NCI-H128 (cell line): ENCODE measurements around the gene ADM2.

Experiments
- DNase-seq: peaks from one replicate; lab custom pipeline; 2025; ENCODE audit not compliant: unreplicated experiment; lab: John Stamatoyannopoulos, UW

ADM2 gene

GRCh38 chr22:50467341-50467740, 14.0 kb upstream of the ADM2 start:
- no peak for DNase-seq

- no peak for DNase-seq
Measured at GRCh38 chr22:50467773-50468440, 13.4 kb upstream of the ADM2 start.

GRCh38 chr22:50468626-50469025, 12.7 kb upstream of the ADM2 start:
- no peak for DNase-seq

- no peak for DNase-seq
Measured at GRCh38 chr22:50469377-50470305, 11.7 kb upstream of the ADM2 start.

GRCh38 chr22:50470491-50470890, 10.9 kb upstream of the ADM2 start:
- no peak for DNase-seq

GRCh38 chr22:50471197-50471847, 10.0 kb upstream of the ADM2 start:
- DNase-seq: no peak

- no peak for DNase-seq
Measured at GRCh38 chr22:50471962-50472361, 9.4 kb upstream of the ADM2 start.

- no peak for DNase-seq
Measured at GRCh38 chr22:50473088-50473487, 8.3 kb upstream of the ADM2 start.

- DNase-seq: no peak
Measured at GRCh38 chr22:50473855-50474671, 7.3 kb upstream of the ADM2 start.

GRCh38 chr22:50474710-50475651, 6.4 kb upstream of the ADM2 start, which contains the start of gene SBF1:
TSS of gene SBF1 (minus strand) at chr22:50475035. CDS start at chr22:50474840, 195 bp downstream.
- peak; percentile 26 for DNase-seq

- no peak for DNase-seq
Measured at GRCh38 chr22:50475652-50476002, 5.7 kb upstream of the ADM2 start.

- DNase-seq: no peak
Measured at GRCh38 chr22:50476868-50477267, 4.5 kb upstream of the ADM2 start.

GRCh38 chr22:50477923-50478322, 3.4 kb upstream of the ADM2 start:
- no peak for DNase-seq

GRCh38 chr22:50479721-50480120, 1.6 kb upstream of the ADM2 start:
- DNase-seq: no peak

- no peak for DNase-seq
Measured at GRCh38 chr22:50481045-50481439, 301 bp upstream of the ADM2 start.

- DNase-seq: no peak
Measured at GRCh38 chr22:50482107-50483074, 1.0 kb downstream of the ADM2 start.

- no peak for DNase-seq
Measured at GRCh38 chr22:50483106-50483505, 1.8 kb downstream of the ADM2 start.

- no peak for DNase-seq
Measured at GRCh38 chr22:50483556-50483955, 2.2 kb downstream of the ADM2 start.
